Forelimb muscle (tissue), 1 donor: ENCODE measurements around the gene RBFOX2. TPM values are rescaled to one million over a fixed set of nuclear protein-coding genes. Genes with fewer than 3 reads are reported as not detected.
A peak's percentile ranks its signal among the peaks of the same experiment; 100 is the strongest.

ENCODE experiments used
- DNase-seq: peaks from one replicate; pipeline ENCODE4 v3.0.0-alpha.2; 2013; ENCODE audit warnings: low read depth
- polyA plus RNA-seq: library from polyadenylated mRNA; unstranded; fragments of 120-200 nt; gene quantifications from one replicate; pipeline ENCODE4 v1.2.1, GENCODE V29; 2013; ENCODE audit not compliant: insufficient read length

The RBFOX2 gene
- polyA plus RNA-seq, 1 donor, result 191 TPM

- DNase-seq, result no peak
These were observed 90.4 kb downstream of the RBFOX2 start for GRCh38 chr22:35938226-35938625.

DNA sequence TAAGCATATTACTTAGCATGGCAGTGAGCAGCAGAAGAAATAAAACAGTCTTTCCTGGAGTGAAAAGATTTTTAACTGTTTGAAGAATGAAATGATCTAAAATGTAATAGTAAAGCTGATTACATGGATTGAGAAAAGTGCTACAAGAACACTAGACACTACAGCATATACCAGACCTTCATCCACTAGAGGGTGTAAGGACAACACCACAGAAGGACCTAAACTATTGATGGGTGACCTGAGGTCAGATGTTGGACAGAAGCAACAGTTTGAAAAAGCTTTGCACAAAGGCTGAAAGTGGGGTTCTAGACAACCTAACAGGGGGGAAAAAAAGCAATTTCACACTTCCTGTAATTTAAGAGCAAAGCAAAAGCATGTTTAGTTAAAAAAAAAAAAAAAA, 97.7 kb downstream of the RBFOX2 start:
- peak; percentile 70 for DNase-seq

DNA sequence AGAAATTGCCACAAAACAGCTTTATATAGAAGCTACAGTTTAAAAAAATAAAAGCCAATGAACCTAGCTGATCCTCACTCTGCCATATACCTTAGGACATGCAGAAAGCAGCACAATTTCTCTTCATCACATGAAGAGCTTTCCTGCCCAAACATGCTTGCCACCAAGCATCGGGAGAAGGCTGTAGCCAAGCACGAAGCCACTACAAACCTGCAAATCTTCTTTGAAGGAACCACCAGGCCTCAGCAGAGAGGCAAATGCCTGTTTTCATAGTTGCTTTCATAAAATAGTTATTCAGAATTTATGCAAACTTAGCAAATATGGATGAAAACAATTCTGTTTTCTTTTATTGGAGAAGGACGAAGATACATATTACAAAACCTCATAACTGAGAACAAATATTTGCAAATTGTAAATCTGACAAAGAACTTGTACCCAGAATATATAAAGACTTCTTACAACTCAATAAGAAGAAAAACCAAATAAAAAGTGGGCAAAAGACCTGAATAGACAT, 100.3 kb downstream of the RBFOX2 start:
- no peak for DNase-seq

GRCh38 chr22:35923026-35923425, 105.6 kb downstream of the RBFOX2 start:
- DNase-seq, result no peak

DNA sequence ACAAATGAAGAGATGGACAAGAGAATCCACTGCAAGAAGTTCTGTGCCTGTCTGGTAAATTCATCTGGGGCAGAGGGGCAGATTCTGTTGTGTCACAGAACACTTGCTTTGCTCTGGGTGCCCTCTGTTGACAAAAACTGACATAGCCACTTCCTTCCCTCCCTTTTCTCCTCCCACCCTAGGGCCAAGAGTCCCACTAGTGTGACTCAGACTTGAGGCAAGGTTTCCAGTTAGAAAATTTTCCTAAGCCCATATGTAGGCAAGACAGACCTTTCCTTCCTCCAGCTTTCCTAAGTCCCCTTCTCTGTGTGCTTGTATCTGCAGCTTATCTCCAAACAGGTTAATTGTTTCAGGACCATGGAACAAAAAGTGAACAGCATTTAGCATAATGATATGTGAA, 106.8 kb downstream of the RBFOX2 start:
- DNase-seq, result peak; percentile 76

DNA sequence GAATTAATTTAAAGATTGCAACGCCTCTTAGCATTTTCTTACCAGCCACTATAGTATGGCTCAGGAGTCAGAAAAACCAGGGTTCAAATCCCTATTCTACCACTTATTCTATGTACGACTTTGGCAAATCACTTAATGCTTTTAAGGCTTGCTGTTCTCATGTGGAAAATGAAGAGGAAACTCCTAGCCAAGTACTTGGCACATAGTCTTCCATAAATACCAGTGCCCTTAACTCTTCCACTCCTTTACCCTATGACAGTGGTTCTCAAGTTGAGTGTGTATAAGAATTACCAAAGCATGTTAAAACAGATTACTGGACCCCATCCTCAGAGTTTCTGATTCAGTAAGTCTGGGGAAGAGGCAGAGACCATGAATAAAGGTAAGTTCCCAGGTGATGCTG, 107.6 kb downstream of the RBFOX2 start:
- DNase-seq, result no peak

DNA sequence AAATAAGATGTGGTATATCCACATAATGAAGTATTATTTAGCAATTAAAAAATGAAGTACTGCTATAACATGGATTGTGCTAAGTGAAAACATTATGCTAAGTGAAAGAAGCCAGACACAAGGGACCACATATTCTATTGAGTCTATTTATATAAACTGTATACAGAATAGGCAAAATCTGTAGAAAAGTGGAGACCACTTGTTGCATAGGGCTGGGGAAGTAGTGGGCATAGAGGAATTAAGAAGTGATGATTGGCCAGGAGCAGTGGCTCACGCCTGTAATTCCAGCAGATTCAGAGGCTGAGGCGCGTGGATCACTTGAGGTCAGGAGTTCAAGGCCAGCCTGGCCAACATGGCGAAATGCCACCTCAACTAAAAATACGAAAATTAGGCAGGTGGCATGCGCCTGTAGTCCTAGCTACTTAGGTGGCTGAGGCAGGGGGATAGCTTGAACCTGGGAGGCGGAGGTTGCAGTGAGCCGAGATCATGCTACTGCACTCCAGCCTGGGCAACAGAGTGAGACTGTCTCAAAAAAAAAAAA, 109.6 kb downstream of the RBFOX2 start:
- DNase-seq, result no peak

DNA sequence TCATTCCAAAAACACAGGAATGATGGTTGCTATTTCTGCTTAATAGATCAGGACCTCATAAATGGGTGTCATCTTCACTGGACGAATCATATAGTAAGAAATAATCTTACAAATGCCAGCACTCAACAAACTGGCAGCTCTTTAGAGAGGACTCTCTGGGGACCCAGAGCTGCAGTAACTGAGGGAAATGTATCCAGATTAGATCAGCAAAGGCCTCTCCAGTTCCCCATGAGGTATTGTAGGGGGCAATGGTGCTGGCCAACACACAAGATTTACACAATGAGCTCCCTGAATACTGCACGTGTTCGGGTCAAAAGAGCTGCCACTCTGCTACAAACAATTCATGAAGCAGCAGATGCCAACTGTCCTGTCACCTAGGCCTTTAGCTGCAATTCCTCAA, 110.2 kb downstream of the RBFOX2 start:
- DNase-seq, result no peak

- DNase-seq, result no peak
These were observed 111.0 kb downstream of the RBFOX2 start for GRCh38 chr22:35917651-35918050.

DNA sequence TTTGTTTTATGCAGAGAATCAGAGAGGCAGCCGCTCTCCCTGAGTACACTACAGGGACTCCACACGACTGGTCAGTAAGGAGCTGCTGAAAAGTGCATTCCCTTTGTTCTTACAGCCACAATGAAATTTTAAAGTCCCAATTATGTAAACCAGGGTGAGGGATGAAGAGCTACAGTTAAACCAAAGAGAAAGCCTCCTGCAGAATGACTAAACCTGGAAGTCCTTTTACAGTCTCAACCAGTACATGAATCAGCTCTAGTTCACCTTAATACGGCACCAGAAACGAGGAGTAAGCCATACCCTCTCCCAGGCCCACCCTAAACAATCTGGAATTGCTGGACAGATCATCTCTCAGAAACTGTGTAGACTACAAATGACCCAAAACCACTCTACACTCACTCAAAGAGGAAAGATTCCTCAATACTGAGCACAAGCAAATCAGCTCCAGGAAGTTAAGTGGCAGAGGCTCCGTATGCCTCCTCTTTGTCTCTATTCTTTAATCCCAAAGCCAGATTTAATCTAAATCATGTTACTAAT, 113.1 kb downstream of the RBFOX2 start:
- no peak for DNase-seq

GRCh38 chr22:35914665-35915476, 113.8 kb downstream of the RBFOX2 start:
- DNase-seq, result peak; percentile 83

GRCh38 chr22:35914357-35914664, 114.3 kb downstream of the RBFOX2 start:
- DNase-seq, result no peak

GRCh38 chr22:35913925-35914324, 114.7 kb downstream of the RBFOX2 start:
- no peak for DNase-seq

- no peak for DNase-seq
These were observed 116.0 kb downstream of the RBFOX2 start for GRCh38 chr22:35912658-35913057.

DNA sequence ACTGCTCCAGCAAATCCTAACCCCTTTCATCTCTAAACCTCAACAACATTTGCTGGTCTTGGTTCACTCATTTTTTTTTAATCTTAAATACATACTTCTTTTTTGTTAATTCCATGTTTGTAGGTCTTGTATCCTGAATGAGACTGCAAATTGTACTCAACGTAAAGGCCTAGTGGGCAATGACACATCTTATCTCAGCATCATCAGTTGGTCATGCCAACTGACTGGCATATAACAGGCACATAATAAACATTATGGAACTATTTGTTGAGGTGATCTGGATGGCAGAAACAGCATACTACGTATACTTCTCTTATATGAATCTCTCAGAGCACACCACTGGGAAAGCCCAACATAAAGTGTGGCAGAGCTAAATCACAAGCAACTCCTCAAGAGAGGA, 116.7 kb downstream of the RBFOX2 start:
- DNase-seq, result no peak

- DNase-seq, result no peak
These were observed 117.7 kb downstream of the RBFOX2 start for GRCh38 chr22:35910926-35911325.

GRCh38 chr22:35910003-35910769, 118.4 kb downstream of the RBFOX2 start:
- DNase-seq, result no peak

GRCh38 chr22:35905894-35906293, 122.7 kb downstream of the RBFOX2 start:
- DNase-seq, result no peak

DNA sequence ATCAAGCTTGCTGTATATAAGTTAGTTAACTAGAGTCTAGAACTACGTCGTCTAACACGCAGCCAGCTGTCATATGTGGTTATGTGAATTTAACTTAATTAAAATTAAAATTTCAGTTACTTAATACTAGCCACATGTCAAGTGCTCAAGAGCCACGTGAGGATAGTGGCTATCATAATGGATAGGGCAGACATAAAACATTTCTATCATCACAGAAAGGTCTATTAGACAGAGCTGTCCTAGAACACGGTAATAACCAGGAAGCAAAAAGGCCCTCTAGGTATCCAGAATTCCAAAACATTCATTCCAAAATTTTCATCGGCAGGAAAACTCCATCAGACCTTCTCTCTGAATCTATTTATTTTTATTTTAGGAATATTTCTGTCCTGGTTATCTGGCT, 123.9 kb downstream of the RBFOX2 start:
- no peak for DNase-seq

GRCh38 chr22:35904336-35904692, 124.3 kb downstream of the RBFOX2 start:
- DNase-seq, result no peak

DNA sequence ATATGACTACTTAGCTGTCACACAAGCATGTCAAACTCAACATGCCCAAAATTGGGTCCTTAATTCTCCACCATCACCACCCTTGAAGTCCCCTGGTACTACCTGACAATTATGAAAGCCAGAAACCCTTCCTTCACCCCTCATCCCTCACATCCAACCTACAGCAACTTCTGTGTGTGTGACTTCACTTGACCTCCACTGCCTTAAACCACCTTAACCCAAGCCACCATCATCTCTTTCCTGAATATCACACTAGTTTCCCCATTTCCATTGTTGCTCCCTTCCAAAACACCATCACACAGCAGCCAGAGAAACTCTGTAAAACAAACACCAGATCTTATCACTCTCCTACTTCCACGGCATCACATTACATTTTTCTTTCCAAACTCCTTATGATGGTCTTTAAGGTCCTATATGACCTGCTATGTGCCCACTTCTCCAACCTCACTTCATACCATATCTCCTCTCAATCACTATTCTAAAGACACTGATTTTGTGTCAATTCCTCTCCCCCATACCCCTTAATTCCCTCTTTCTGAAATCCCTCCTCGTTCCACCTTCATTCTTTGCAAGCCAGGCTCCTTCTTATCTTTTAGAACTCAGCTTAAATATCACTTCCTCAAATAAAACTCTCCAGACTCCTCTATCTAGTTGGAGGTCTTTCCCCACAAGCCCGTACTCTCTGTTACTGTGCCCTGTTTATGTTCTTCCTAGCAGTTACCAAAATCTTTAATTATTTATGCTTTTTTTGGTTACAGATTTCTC, 124.9 kb downstream of the RBFOX2 start:
- no peak for DNase-seq
